A549 treated with Mapracorat at 1 μM for 4 hours (cell line): ENCODE measurements around the gene OR2T10. TPM values are rescaled to one million over a fixed set of nuclear protein-coding genes. Genes with fewer than 3 reads are reported as not detected.

Experiments used
- total RNA-seq: library from RNA; stranded (reverse); fragments of 200-300 nt; extraction: Qiagen RNA extraction; gene quantifications from 5 replicates; pipeline ENCODE4 v1.2.3, GENCODE V29; 2022

Gene OR2T10
- not detected in 5 replicates for total RNA-seq

GRCh38 chr1:248597589-248597988 lies at the start of gene OR2T10:
TSS of gene OR2T10 (minus strand) at chr1:248597700. CDS start at chr1:248593768, 3,932 bp downstream.

GRCh38 chr1:248645178-248645577 lies 47.7 kb upstream of the OR2T10 start, which contains the start of gene OR2T35:
TSS of gene OR2T35 (minus strand) at chr1:248645278. CDS start at chr1:248639258, 6,020 bp downstream.

GRCh38 chr1:248634991-248635390 lies 37.5 kb upstream of the OR2T10 start, which contains the start of gene OR2T11:
TSS of gene OR2T11 (minus strand) at chr1:248635091. CDS start at chr1:248627128, 7,963 bp downstream.

GRCh38 chr1:248574657-248575056 lies 22.8 kb downstream of the OR2T10 start, which contains the start of gene OR2T34:
TSS of gene OR2T34 (minus strand) at chr1:248574757. CDS start at chr1:248574757, 0 bp downstream.

GRCh38 chr1:248562672-248563071 lies 34.8 kb downstream of the OR2T10 start, which contains the start of gene OR2T29:
TSS of gene OR2T29 (minus strand) at chr1:248562772. CDS start at chr1:248559491, 3,281 bp downstream.

Other genes starting within 250 kb of the OR2T10 start
- gene OR14C36, start 248.9 kb downstream of the OR2T10 start, total RNA-seq, result not detected in 5 replicates
- not detected in 5 replicates for gene OR2T4, start 236.0 kb downstream of the OR2T10 start, total RNA-seq
- not detected in 5 replicates for gene OR2T6, start 222.0 kb downstream of the OR2T10 start, total RNA-seq
- gene OR2T1, start 194.7 kb downstream of the OR2T10 start, total RNA-seq, result not detected in 5 replicates
- not detected in 5 replicates for gene OR2T2, start 152.1 kb downstream of the OR2T10 start, total RNA-seq
- gene OR2T3, start 124.3 kb downstream of the OR2T10 start, total RNA-seq, result not detected in 5 replicates
- gene OR2T5, start 109.1 kb downstream of the OR2T10 start, total RNA-seq, result not detected in 5 replicates
- not detected in 5 replicates for gene OR2G6, start 89.6 kb downstream of the OR2T10 start, total RNA-seq
- gene OR2T29, start 34.9 kb downstream of the OR2T10 start, total RNA-seq, result not detected in 5 replicates
- not detected in 5 replicates for gene OR2T34, start 22.9 kb downstream of the OR2T10 start, total RNA-seq
- gene OR2T11, start 37.4 kb upstream of the OR2T10 start, total RNA-seq, result not detected in 5 replicates
- not detected in 5 replicates for gene OR2T35, start 47.6 kb upstream of the OR2T10 start, total RNA-seq
- not detected in 5 replicates for gene OR2T27, start 57.8 kb upstream of the OR2T10 start, total RNA-seq
- gene OR14I1, start 105.1 kb upstream of the OR2T10 start, total RNA-seq, result not detected in 5 replicates
- 0.13 to 0.19 TPM in 2 of 5 replicates, not detected in the others for gene LYPD8, start 158.1 kb upstream of the OR2T10 start, total RNA-seq
- 18.9 to 28.1 TPM (median 26.3 TPM) in 5 replicates for gene SH3BP5L, start 228.2 kb upstream of the OR2T10 start, total RNA-seq
- 14.3 to 21.7 TPM (median 20.7 TPM) in 5 replicates for gene ZNF672, start 240.5 kb upstream of the OR2T10 start, total RNA-seq